Testis (tissue), 3 donors: ENCODE measurements around the gene KIAA1958. TPM values are rescaled to one million over a fixed set of nuclear protein-coding genes. Genes with fewer than 3 reads are reported as not detected.
"Not testable (repeated sequence)": the region's sequence is repeated elsewhere in the genome, so short reads cannot be mapped to it uniquely, and the experiment has no call there.

Source experiments
- DNase-seq: peaks from one replicate; pipeline ENCODE4 v3.0.0-alpha.2; 2019
- H3K27ac ChIP-seq, 2 donors: fragments of 200-600 bp; sonication (generic); one replicate each; pipeline ENCODE4 v1.5.1; 2019
- H3K27me3 ChIP-seq: fragments of 200-600 bp; sonication (generic); one replicate; pipeline ENCODE4 v1.5.1; 2019
- H3K36me3 ChIP-seq: fragments of 200-600 bp; sonication (generic); one replicate; pipeline ENCODE4 v1.5.1; 2017; ENCODE audit warnings: low read depth; ENCODE audit errors: missing control alignments
- H3K4me1 ChIP-seq: fragments of 200-600 bp; sonication (generic); one replicate; pipeline ENCODE4 v1.5.1; 2019
- H3K4me3 ChIP-seq, 2 donors: fragments of 200-600 bp; sonication (generic); one replicate each; pipeline ENCODE4 v1.5.1; 2017 to 2019
- H3K9me3 ChIP-seq: fragments of 200-600 bp; sonication (generic); one replicate; pipeline ENCODE4 v1.5.1; 2017
- CTCF ChIP-seq, 3 experiments: fragments of 450-650 bp in 2 of 3; fragments of 200-600 bp in 1 of 3; sonication (generic) in 1 of 3; IDR thresholded peaks; one replicate each; pipeline ENCODE4 v1.5.1; 2016 to 2019; ENCODE audit warnings: antibody characterized with exemption in 3 of 3, mild to moderate bottlenecking in 2 of 3, moderate library complexity in 1 of 3
- POLR2A ChIP-seq: fragments of 450-650 bp; IDR thresholded peaks from one replicate; pipeline ENCODE4 v1.6.1; 2017; ENCODE audit warnings: antibody characterized with exemption, mild to moderate bottlenecking, moderate library complexity
- WGBS, 2 donors: methylation state at CpG; one replicate each; pipeline ENCODE4 v1.1.5; 2018; 5-methylcytosine and 5-hydroxymethylcytosine counted together
- intact Hi-C: fragments of 100-400 bp; cut with DNase I; formaldehyde crosslinking; loops from one replicate; pipeline ENCODE4 v1.15.1; 2023; ENCODE audit warnings: low total_unique reads
- polyA plus RNA-seq: library from polyadenylated mRNA; stranded (reverse); fragments of 350-450 nt; fragmentation: Illumina TruSeq; extraction: RNeasy Lipid Tissue Mini Kit (QIAGEN cat#74804); gene quantifications from one replicate; pipeline ENCODE4 v1.2.3, GENCODE V29; 2014; ENCODE audit warnings: low read depth, low replicate concordance; ENCODE audit not compliant: insufficient read depth
- total RNA-seq, 2 donors: library from RNA; depleted of rRNA; stranded (reverse); fragments of >200 nt; gene quantifications; one replicate each; pipeline ENCODE4 v1.2.3, GENCODE V29; 2016

The KIAA1958 gene
- total and polyA plus RNA-seq, 3 donors from 2014 or later: 14.5 to 74.8 (median 66.5) TPM

GRCh38 chr9:112575107-112575506, 88.5 kb downstream of the KIAA1958 start:
- TF ChIP-seq CTCF (IDR thresholded peaks at IDR 0.05) (no peak), POLR2A (no peak)
- Histone ChIP-seq H3K27ac (no peak overlapping the region), H3K9me3 (no peaks in the 10 kb centered on the region), H3K27me3 (no peaks in the 10 kb centered on the region), H3K4me1 (peaks cover 18% of the 10 kb centered on the region), H3K36me3 (no peaks in the 10 kb centered on the region), H3K4me3 (no peak overlapping the region)
- DNase-seq: no peak
- 95% methylated on average over 8 of the region's 8 CpGs for WGBS, 2 donors
- intact Hi-C loops: no loop called here

- H3K27ac ChIP-seq: no peak overlapping the region
- H3K36me3 ChIP-seq: no peaks in the 10 kb centered on the region
- no peak for DNase-seq
- H3K9me3 ChIP-seq: no peaks in the 10 kb centered on the region
- no peaks in the 10 kb centered on the region for H3K4me1 ChIP-seq
- WGBS, 2 donors: 87 to 95% methylated on average over 7 of the region's 7 CpGs
- intact Hi-C loops: no loop called here
- no peaks in the 10 kb centered on the region for H3K27me3 ChIP-seq
- TF ChIP-seq POLR2A (no peak), CTCF (IDR thresholded peaks at IDR 0.05) (no peak)
- no peak overlapping the region for H3K4me3 ChIP-seq
Measured at GRCh38 chr9:112581469-112582176, 95.0 kb downstream of the KIAA1958 start.

GRCh38 chr9:112582371-112583262, 96.0 kb downstream of the KIAA1958 start:
- WGBS, 2 donors: 85 to 89% methylated on average over 7 of the region's 7 CpGs
- no peaks in the 10 kb centered on the region for H3K9me3 ChIP-seq
- no peaks in the 10 kb centered on the region for H3K36me3 ChIP-seq
- intact Hi-C loops: no loop called here
- no peak for DNase-seq
- no peaks in the 10 kb centered on the region for H3K4me1 ChIP-seq
- H3K27me3 ChIP-seq: no peaks in the 10 kb centered on the region
- H3K27ac ChIP-seq: no peak overlapping the region
- H3K4me3 ChIP-seq: no peak overlapping the region
- TF ChIP-seq CTCF (IDR thresholded peaks at IDR 0.05): no peak
- no peak for TF ChIP-seq POLR2A

- H3K4me3 ChIP-seq: no peak overlapping the region
- H3K36me3 ChIP-seq: no peaks in the 10 kb centered on the region
- 91 to 97% methylated on average over 4 of the region's 4 CpGs for WGBS, 2 donors
- intact Hi-C loops: no loop called here
- TF ChIP-seq POLR2A (no peak), CTCF (IDR thresholded peaks at IDR 0.05) (no peak)
- no peaks in the 10 kb centered on the region for H3K4me1 ChIP-seq
- no peaks in the 10 kb centered on the region for H3K9me3 ChIP-seq
- H3K27ac ChIP-seq: no peak overlapping the region
- no peak for DNase-seq
- no peaks in the 10 kb centered on the region for H3K27me3 ChIP-seq
Measured at GRCh38 chr9:112586599-112587155, 100.0 kb downstream of the KIAA1958 start.

GRCh38 chr9:112591875-112592274, 105.2 kb downstream of the KIAA1958 start:
- H3K36me3 ChIP-seq, intact Hi-C loops, H3K9me3 ChIP-seq, H3K4me3 ChIP-seq, H3K27me3 ChIP-seq, H3K4me1 ChIP-seq, H3K27ac ChIP-seq, DNase-seq: not testable (repeated sequence)
- WGBS, 2 donors: 92 to 93% methylated on average over 8 of the region's 8 CpGs
